ENCODE data around the gene WDFY4.

GRCh38 chr10:48790457-48791044, 105.9 kb downstream of the WDFY4 start:
- TF ChIP-seq CTCF (conservative IDR thresholded peaks at IDR 0.05 in 1 of 2, IDR thresholded peaks at IDR 0.05 in 1 of 2; ENCODE audit: extremely low read depth in 1 of 2, insufficient read depth in 1 of 2, low read depth in 1 of 2, low read length in 2 of 2): no peak
- TF ChIP-seq EZH2 (IDR thresholded peaks at IDR 0.05; ENCODE audit: borderline replicate concordance, low read length): no peak

Measured in mammary epithelial cell (primary cell).